ENCODE measurements around the gene HGS. TPM values are rescaled to one million over a fixed set of nuclear protein-coding genes. Genes with fewer than 3 reads are reported as not detected.

The HGS gene
- total RNA-seq, 2 experiments from 2014 or later, result 118 to 127 TPM

DNA sequence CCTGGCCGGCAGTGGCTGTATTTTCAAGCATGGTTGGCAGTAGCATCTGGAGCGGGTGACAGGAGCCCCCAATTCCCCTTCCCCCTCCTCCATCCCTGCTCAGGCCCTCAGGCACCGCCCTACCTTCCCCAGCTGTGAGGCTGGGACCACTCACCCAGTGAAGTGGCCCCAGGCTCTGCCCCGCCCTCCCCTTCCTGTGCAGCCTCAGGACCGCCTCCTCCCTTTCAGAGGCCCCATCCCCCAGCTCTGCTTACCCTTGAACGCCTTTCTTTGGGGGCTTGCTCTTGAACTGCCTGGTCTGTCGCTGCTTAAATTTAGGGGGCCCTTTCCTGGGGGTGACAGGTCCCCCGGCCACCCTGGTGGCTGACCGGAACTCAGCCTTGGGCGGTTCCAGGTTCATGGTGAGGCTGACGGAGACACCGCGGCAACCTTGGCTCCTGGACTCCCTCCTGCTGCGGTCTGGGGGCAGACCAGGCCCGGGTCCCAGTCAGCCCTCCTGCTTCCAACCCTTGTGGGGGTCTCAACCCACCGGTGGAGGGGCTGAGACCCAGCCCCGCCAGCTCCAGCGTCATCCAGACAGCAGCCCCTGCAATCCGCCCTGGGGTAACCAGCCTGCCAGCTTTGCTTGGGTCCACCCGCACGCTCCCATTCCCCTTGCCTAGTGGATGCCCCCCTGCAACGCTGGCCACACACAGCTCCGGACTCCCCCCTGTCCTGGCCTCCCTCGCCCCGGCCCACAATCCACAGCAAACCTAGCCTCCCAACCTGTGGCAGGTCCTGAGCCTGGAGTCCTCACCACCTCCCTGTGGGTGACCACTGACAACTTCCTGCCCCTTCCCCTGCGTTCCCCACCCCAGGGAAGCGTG is 30.7 kb upstream of the HGS start:
- DNase-seq, result peak in 4 of 14 experiments; percentile 10 to 39 (median 25)
- peak overlapping the region; percentile 57 for H3K4me3 Mint-ChIP-seq

DNA sequence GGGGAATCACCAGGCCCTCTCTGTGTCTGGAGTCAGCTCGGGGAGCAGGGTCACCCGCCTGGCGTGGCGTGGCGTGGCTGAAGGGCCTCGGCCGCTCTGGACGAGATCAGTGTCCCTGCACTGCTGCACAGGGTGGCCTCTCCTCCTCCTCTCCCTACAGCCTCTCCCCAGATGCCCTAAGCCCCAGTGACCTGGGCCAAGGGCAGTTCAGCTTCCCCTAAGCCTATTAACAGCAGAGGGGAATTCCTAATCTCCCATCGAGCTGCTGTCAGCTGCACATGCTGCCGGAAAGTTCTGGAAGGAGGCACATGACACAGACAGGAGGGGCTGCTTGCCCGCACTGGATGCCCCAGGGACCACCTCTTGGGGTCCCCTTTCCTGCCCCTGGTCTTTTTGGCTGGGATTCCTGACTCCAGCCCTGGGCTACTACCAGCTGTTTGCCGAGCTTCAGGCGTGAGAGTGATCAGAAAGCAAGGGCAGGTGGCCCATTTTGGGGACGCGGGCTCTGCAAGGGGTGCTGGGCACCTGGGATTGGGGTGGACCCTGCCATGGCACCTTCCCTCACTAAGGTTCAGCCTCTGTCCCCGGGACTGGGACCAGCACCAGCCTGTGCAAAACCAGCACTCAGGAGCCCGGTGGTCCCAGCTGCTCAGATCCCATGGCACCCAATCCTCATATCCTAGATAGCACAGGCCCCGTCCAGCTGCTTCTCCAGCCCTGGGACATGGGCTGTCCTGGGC is 28.3 kb upstream of the HGS start:
- no peak overlapping the region for H3K27ac Mint-ChIP-seq
- TF ChIP-seq, protein P1, sequence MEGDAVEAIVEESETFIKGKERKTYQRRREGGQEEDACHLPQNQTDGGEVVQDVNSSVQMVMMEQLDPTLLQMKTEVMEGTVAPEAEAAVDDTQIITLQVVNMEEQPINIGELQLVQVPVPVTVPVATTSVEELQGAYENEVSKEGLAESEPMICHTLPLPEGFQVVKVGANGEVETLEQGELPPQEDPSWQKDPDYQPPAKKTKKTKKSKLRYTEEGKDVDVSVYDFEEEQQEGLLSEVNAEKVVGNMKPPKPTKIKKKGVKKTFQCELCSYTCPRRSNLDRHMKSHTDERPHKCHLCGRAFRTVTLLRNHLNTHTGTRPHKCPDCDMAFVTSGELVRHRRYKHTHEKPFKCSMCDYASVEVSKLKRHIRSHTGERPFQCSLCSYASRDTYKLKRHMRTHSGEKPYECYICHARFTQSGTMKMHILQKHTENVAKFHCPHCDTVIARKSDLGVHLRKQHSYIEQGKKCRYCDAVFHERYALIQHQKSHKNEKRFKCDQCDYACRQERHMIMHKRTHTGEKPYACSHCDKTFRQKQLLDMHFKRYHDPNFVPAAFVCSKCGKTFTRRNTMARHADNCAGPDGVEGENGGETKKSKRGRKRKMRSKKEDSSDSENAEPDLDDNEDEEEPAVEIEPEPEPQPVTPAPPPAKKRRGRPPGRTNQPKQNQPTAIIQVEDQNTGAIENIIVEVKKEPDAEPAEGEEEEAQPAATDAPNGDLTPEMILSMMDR (IDR thresholded peaks at IDR 0.05), result no peak

More for the DNA sequence above, 30.7 kb upstream of the HGS start:
- Mint-ChIP-seq H3K27ac (no peak overlapping the region), H3K4me1 (ENCODE audit: low read depth) (peaks cover 14% of the 10 kb centered on the region), H3K9me3 (no peaks in the 10 kb centered on the region), H3K27me3 (peaks cover 27% of the 10 kb centered on the region), H3K36me3 (ENCODE audit: low read depth) (no peaks in the 10 kb centered on the region)
- ATAC-seq (ENCODE audit: poor library complexity), result peak; percentile 57
- ChIA-PET CTCF (no interaction called here), POLR2A (no interaction called here)
- Histone ChIP-seq H3K27ac (ENCODE audit: low read depth in 1 of 2, low read length in 2 of 2) (no peak overlapping the region), H3K4me3 (ENCODE audit: low read length) (peak overlapping the region; percentile 34), H3K9me3 (ENCODE audit: control insufficient read depth in 1 of 2, insufficient read depth in 1 of 2, low read length in 2 of 2) (peaks cover 0 to 15% of the 10 kb centered on the region in 2 experiments), H3K4me1 (ENCODE audit: insufficient read depth, low read length) (peaks cover 28% of the 10 kb centered on the region), H3K36me3 (ENCODE audit: insufficient read depth, low read length) (no peaks in the 10 kb centered on the region), H3K27me3 (ENCODE audit: control insufficient read depth in 1 of 2, insufficient read depth in 2 of 2, low read length in 2 of 2) (peaks cover 22 to 24% of the 10 kb centered on the region in 2 experiments)
- intact Hi-C loops (cut with DNase I, micrococcal nuclease), result no loop called here
- TF ChIP-seq, protein P1 (IDR thresholded peaks at IDR 0.05), result no peak

DNA sequence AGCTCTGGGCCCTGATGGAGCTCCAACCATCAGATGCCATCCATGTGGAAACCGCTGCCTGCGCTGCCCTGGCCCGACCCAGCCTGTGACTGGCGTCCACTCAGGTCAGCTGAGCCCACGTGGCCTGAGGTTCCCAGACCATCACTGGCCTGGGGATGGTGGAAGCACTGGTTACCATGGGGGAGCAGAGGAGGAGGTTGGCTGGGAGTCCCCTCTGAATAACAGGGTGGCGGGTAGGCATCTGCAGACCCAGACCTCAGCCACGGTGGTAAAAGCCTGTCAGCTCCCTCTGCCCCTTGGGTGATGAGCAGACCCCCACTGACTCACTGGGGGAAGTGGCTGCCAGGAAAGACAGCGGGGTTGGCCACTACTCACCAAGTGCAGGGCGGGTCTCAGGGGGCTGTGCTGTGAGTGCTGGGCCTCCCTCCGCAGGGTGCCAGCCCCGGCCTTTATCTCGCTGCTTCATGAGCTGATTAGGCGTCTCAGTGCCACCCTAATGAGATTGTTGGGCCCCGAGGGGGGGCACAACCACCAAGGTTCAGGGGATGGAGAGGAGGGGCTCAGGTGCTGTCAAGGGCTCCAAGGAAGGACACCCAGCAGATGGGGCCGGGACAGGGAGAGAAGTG is 27.6 kb upstream of the HGS start, which contains the start of gene PDE6G:
PDE6G (minus strand) TSS at position 425 of the 626 bp plus-strand sequence. CDS start 3,237 bp downstream, outside the sequence.
- peak in 1 of 14 experiments; percentile 8 for DNase-seq

More for the DNA sequence above, 28.3 kb upstream of the HGS start:
- Mint-ChIP-seq H3K36me3 (ENCODE audit: low read depth) (no peaks in the 10 kb centered on the region), H3K4me1 (ENCODE audit: low read depth) (peaks cover 14% of the 10 kb centered on the region), H3K4me3 (no peak overlapping the region), H3K9me3 (no peaks in the 10 kb centered on the region), H3K27me3 (peaks cover 13% of the 10 kb centered on the region)
- ChIA-PET CTCF (no interaction called here), POLR2A (interaction anchor here (1.1 kb wide), 1 partner anchor 20 kb away, joined by 3 read pairs; no protein-coding TSS in a partner anchor)
- ATAC-seq (ENCODE audit: poor library complexity), result no peak
- H3K27ac ChIP-seq (ENCODE audit: low read depth in 1 of 2, low read length in 2 of 2), result no peak overlapping the region
- H3K4me3 ChIP-seq (ENCODE audit: low read length), result no peak overlapping the region
- H3K27me3 ChIP-seq (ENCODE audit: control insufficient read depth in 1 of 2, insufficient read depth in 2 of 2, low read length in 2 of 2), result peaks cover 7 to 12% of the 10 kb centered on the region in 2 experiments
- peaks cover 28% of the 10 kb centered on the region for H3K4me1 ChIP-seq (ENCODE audit: insufficient read depth, low read length)
- no peaks in the 10 kb centered on the region for H3K9me3 ChIP-seq (ENCODE audit: control insufficient read depth in 1 of 2, insufficient read depth in 1 of 2, low read length in 2 of 2)
- peak in 1 of 14 experiments; percentile 16 for DNase-seq
- intact Hi-C loops (cut with DNase I, micrococcal nuclease), result no loop called here
- H3K36me3 ChIP-seq (ENCODE audit: insufficient read depth, low read length), result no peaks in the 10 kb centered on the region

More for the DNA sequence above, 27.6 kb upstream of the HGS start, which contains the start of gene PDE6G:
- Mint-ChIP-seq H3K4me1 (ENCODE audit: low read depth) (peaks cover 14% of the 10 kb centered on the region), H3K9me3 (no peaks in the 10 kb centered on the region), H3K36me3 (ENCODE audit: low read depth) (no peaks in the 10 kb centered on the region), H3K4me3 (no peak within 1 kb of the TSS), H3K27ac (no peak within 1 kb of the TSS), H3K27me3 (peaks cover 13% of the 10 kb centered on the region)
- peaks cover 28% of the 10 kb centered on the region for H3K4me1 ChIP-seq (ENCODE audit: insufficient read depth, low read length)
- intact Hi-C loops (cut with DNase I, micrococcal nuclease), result no loop called here
- H3K4me3 ChIP-seq (ENCODE audit: low read length), result no peak within 1 kb of the TSS
- CTCF ChIA-PET, result no interaction called here
- POLR2A ChIA-PET, result interaction anchor here (1.1 kb wide), 1 partner anchor 19 kb away, joined by 3 read pairs; no protein-coding TSS in a partner anchor
- H3K36me3 ChIP-seq (ENCODE audit: insufficient read depth, low read length), result no peaks in the 10 kb centered on the region
- TF ChIP-seq, protein P1 (IDR thresholded peaks at IDR 0.05), result no peak
- peaks cover 4 to 5% of the 10 kb centered on the region in 2 experiments for H3K27me3 ChIP-seq (ENCODE audit: control insufficient read depth in 1 of 2, insufficient read depth in 2 of 2, low read length in 2 of 2)
- H3K27ac ChIP-seq (ENCODE audit: low read depth in 1 of 2, low read length in 2 of 2), result no peak within 1 kb of the TSS
- ATAC-seq (ENCODE audit: poor library complexity), result no peak
- no peaks in the 10 kb centered on the region for H3K9me3 ChIP-seq (ENCODE audit: control insufficient read depth in 1 of 2, insufficient read depth in 1 of 2, low read length in 2 of 2)

All from CD4-positive, alpha-beta T cell (primary cell).